HEK293 (cell line): ENCODE data around the gene ABCB10.

Experiments used
- CTCF ChIA-PET: fragments of 350-600 bp; formaldehyde crosslinking; extraction: SDS; loops from one replicate; lab custom pipeline; 2021; ENCODE audit warnings: antibody characterized with exemption; lab: Yijun Ruan, JAX
- POLR2A ChIA-PET: fragments of 300-600 bp; formaldehyde crosslinking; extraction: SDS; loops from one replicate; lab custom pipeline; 2020; ENCODE audit warnings: antibody characterized with exemption, inconsistent platforms; lab: Yijun Ruan, JAX
- H3K27ac ChIP-seq: fragments of 200-500 bp; sonication (Bioruptor generic); 2 replicates; pipeline ENCODE4 v1.5.1; 2014; ENCODE audit warnings: low read depth, low read length, control low read depth, inconsistent platforms; ENCODE audit errors: extremely low read depth
- H3K36me3 ChIP-seq, 2 experiments: fragments of 200-500 bp in 1 of 2; sonication (Bioruptor generic) in 1 of 2; 1 replicate in 1 of 2; 2 replicates in 1 of 2; pipeline ENCODE4 v1.5.1; 2014 to 2017; ENCODE audit warnings: inconsistent platforms in 2 of 2, low read length in 2 of 2; ENCODE audit not compliant: control insufficient read depth in 2 of 2, insufficient read depth in 1 of 2
- H3K4me1 ChIP-seq: fragments of 200-500 bp; sonication (Bioruptor generic); 2 replicates; pipeline ENCODE4 v1.5.1; 2014; ENCODE audit warnings: mild to moderate bottlenecking, low read length, inconsistent platforms; ENCODE audit not compliant: control insufficient read depth, insufficient read depth
- H3K4me3 ChIP-seq: 2 replicates; pipeline ENCODE4 v1.5.1; 2011; ENCODE audit warnings: low read depth, mild to moderate bottlenecking, control low read depth, low read length, moderate library complexity
- H3K9me3 ChIP-seq: fragments of 200-500 bp; sonication (Bioruptor generic); 2 replicates; pipeline ENCODE4 v1.5.1; 2014; ENCODE audit warnings: low read depth, low read length, inconsistent platforms; ENCODE audit not compliant: control insufficient read depth, insufficient read depth
- BCL6B ChIP-seq: fragments of 450-650 bp; formaldehyde crosslinking; IDR thresholded peaks from 2 replicates; pipeline ENCODE4 v1.5.1; 2017; ENCODE audit warnings: missing biosample characterization, missing genetic modification characterization
- KLF17 ChIP-seq: fragments of 450-650 bp; formaldehyde crosslinking; IDR thresholded peaks from 2 replicates; pipeline ENCODE4 v1.5.1; 2016; ENCODE audit warnings: missing biosample characterization, missing genetic modification characterization
- REST ChIP-seq: fragments of 450-650 bp; formaldehyde crosslinking; IDR thresholded peaks from 2 replicates; pipeline ENCODE4 v1.5.1; 2016; ENCODE audit warnings: missing biosample characterization, missing genetic modification characterization
- SETDB1 ChIP-seq: IDR thresholded peaks from one replicate; pipeline ENCODE4 v1.6.1; 2017; ENCODE audit warnings: mild to moderate bottlenecking, low read length, moderate library complexity, mixed read lengths; ENCODE audit not compliant: insufficient read length
- TRIM28 ChIP-seq: IDR thresholded peaks from 2 replicates; pipeline ENCODE4 v1.6.1; 2011; ENCODE audit warnings: low read length, control low read depth, borderline replicate concordance
- YY2 ChIP-seq: fragments of 450-650 bp; formaldehyde crosslinking; IDR thresholded peaks from 2 replicates; pipeline ENCODE4 v1.5.1; 2016; ENCODE audit warnings: missing biosample characterization, missing genetic modification characterization
- ZBTB10 ChIP-seq: fragments of 450-650 bp; formaldehyde crosslinking; IDR thresholded peaks from 2 replicates; pipeline ENCODE4 v1.5.1; 2016; ENCODE audit warnings: missing biosample characterization, missing genetic modification characterization
- ZBTB17 ChIP-seq: fragments of 450-650 bp; formaldehyde crosslinking; IDR thresholded peaks from 2 replicates; pipeline ENCODE4 v1.5.1; 2016; ENCODE audit warnings: missing biosample characterization, missing genetic modification characterization
- ZNF138 ChIP-seq: fragments of 450-650 bp; formaldehyde crosslinking; IDR thresholded peaks from 2 replicates; pipeline ENCODE4 v1.5.1; 2016; ENCODE audit warnings: missing biosample characterization, missing genetic modification characterization, borderline replicate concordance
- ZNF174 ChIP-seq: fragments of 450-650 bp; formaldehyde crosslinking; IDR thresholded peaks from 2 replicates; pipeline ENCODE4 v1.5.0; 2017; ENCODE audit warnings: missing biosample characterization, mild to moderate bottlenecking, missing genetic modification characterization
- ZNF202 ChIP-seq: fragments of 450-650 bp; formaldehyde crosslinking; IDR thresholded peaks from 2 replicates; pipeline ENCODE4 v1.5.1; 2016; ENCODE audit warnings: missing biosample characterization, missing genetic modification characterization, borderline replicate concordance
- ZNF274 ChIP-seq, 2 experiments: fragments of 200-500 bp in 1 of 2; fragments of 450-650 bp in 1 of 2; sonication (Bioruptor generic) in 1 of 2; formaldehyde crosslinking in 1 of 2; IDR thresholded peaks; 2 replicates each; pipeline versions ENCODE4 v1.5.1 to v1.6.1; 2014 to 2016; ENCODE audit warnings: borderline replicate concordance in 1 of 2, inconsistent platforms in 1 of 2, low read length in 1 of 2, missing biosample characterization in 1 of 2, missing genetic modification characterization in 1 of 2
- ZNF341 ChIP-seq: fragments of 450-650 bp; formaldehyde crosslinking; IDR thresholded peaks from 2 replicates; pipeline ENCODE4; 2016; ENCODE audit warnings: low read depth, missing biosample characterization, missing genetic modification characterization
- ZNF37A ChIP-seq: fragments of 450-650 bp; IDR thresholded peaks from 2 replicates; pipeline ENCODE4 v1.5.1; 2018; ENCODE audit warnings: missing biosample characterization, missing genetic modification characterization
- ZNF513 ChIP-seq: fragments of 450-650 bp; IDR thresholded peaks from 2 replicates; pipeline ENCODE4 v1.5.1; 2018; ENCODE audit warnings: missing biosample characterization, missing genetic modification characterization
- ZNF555 ChIP-seq: fragments of 450-650 bp; formaldehyde crosslinking; conservative IDR thresholded peaks from 2 replicates; pipeline ENCODE4 v1.5.1; 2017; ENCODE audit warnings: missing biosample characterization, mild to moderate bottlenecking, missing genetic modification characterization, inconsistent platforms
- ZNF560 ChIP-seq: fragments of 450-650 bp; formaldehyde crosslinking; IDR thresholded peaks from 2 replicates; pipeline ENCODE4 v1.5.1; 2017; ENCODE audit warnings: missing biosample characterization, missing genetic modification characterization, borderline replicate concordance
- ZNF571 ChIP-seq: fragments of 450-650 bp; formaldehyde crosslinking; IDR thresholded peaks from 2 replicates; pipeline ENCODE4 v1.5.0; 2017; ENCODE audit warnings: missing biosample characterization, missing genetic modification characterization
- ZNF654 ChIP-seq: fragments of 450-650 bp; formaldehyde crosslinking; IDR thresholded peaks from 2 replicates; pipeline ENCODE4 v1.5.1; 2016; ENCODE audit warnings: low read depth, missing biosample characterization, missing genetic modification characterization

The ABCB10 gene

GRCh38 chr1:229594227-229595008 lies 35.9 kb upstream of the ABCB10 start:
- Histone ChIP-seq H3K36me3 (peaks cover 27 to 43% of the 10 kb centered on the region in 2 experiments), H3K27ac (no peak overlapping the region), H3K4me3 (no peak overlapping the region), H3K4me1 (no peaks in the 10 kb centered on the region), H3K9me3 (no peaks in the 10 kb centered on the region)
- ChIA-PET POLR2A (no interaction called here), CTCF (no interaction called here)
- no peak for TF ChIP-seq YY2 (tag by site-specific recombination)
- TF ChIP-seq ZNF560 (tag by site-specific recombination) = no peak
- TF ChIP-seq ZNF174 = no peak
- TF ChIP-seq ZNF37A (tag by site-specific recombination) = no peak
- no peak for TF ChIP-seq KLF17 (tag by site-specific recombination)
- no peak for TF ChIP-seq ZNF274 (IDR thresholded peaks at IDR 0.05; ENCODE audit: low read length)
- TF ChIP-seq ZNF274 (tag by site-specific recombination; IDR thresholded peaks at IDR 0.05; ENCODE audit: borderline replicate concordance) = no peak
- no peak for TF ChIP-seq ZNF202 (tag by site-specific recombination)
- TF ChIP-seq SETDB1 = no peak
- no peak for TF ChIP-seq ZNF513
- TF ChIP-seq ZNF341 (tag by site-specific recombination) = no peak

- no peak overlapping the region for H3K27ac ChIP-seq
- H3K9me3 ChIP-seq = no peaks in the 10 kb centered on the region
- no peaks in the 10 kb centered on the region for H3K4me1 ChIP-seq
- TF ChIP-seq ZNF654 (no peak), REST (tag by site-specific recombination) (no peak), ZNF555 (tag by site-specific recombination) (no peak), ZBTB10 (tag by site-specific recombination) (no peak), ZBTB17 (tag by site-specific recombination) (no peak), TRIM28 (no peak), ZNF138 (tag by site-specific recombination) (no peak), ZNF571 (tag by site-specific recombination) (no peak), BCL6B (tag by site-specific recombination) (no peak)
- POLR2A ChIA-PET = no interaction called here
- peaks cover 23 to 41% of the 10 kb centered on the region in 2 experiments for H3K36me3 ChIP-seq
- CTCF ChIA-PET = no interaction called here
- no peak overlapping the region for H3K4me3 ChIP-seq
Measured at GRCh38 chr1:229593800-229594199, 35.3 kb upstream of the ABCB10 start.
